OCI-M2 (cell line): ENCODE measurements around the gene ALOX15B.
A peak's percentile ranks its signal among the peaks of the same experiment; 100 is the strongest.

Experiments
- DNase-seq: peaks from one replicate; lab custom pipeline; 2025; ENCODE audit not compliant: unreplicated experiment; lab: John Stamatoyannopoulos, UW

The ALOX15B gene

DNA sequence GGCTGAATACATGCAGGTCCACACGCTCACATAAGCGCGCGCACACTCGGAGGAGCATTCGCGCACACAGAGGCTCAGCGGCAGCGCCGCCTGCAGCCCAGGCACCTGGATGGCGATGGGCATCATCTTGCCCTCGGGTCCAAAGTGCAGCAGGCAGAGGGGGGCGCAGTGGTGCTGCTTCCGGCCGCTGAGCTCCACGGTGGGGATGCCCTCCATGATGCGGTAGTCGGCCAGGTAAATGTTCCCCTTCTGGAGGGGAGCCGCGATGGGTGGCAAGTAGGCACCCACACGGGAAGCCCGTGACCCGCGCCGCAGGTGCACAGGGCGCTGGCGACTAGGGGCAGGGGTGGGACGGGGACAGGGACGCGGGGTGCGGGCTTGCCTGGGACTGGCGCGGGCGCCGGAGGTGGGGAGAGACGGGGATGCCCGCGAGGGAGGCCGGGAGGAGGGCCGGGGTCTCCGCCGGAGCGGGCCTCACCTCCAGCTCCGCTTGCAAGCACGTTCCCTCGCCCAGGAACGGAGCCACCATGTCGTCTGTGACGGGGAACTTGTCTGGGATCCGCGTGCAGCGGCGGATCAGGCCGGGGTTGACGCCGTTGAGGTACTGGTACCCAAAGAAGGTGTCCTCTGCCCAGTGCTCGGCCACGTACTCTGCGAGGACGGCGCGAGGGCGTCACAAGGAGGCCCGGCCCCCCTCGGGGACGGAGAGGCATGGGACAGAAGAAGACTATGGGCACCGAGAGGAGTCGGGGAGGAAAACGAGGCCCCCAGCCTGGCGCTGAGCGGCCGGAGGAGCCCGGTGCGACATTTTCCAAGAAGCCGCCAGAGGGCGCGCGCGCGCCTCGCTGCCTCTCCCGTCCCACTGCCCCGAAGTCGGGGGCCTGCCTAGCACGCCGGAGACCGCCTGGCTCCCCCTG, 40.7 kb downstream of the ALOX15B start:
- DNase-seq, result peak; percentile 15

DNA sequence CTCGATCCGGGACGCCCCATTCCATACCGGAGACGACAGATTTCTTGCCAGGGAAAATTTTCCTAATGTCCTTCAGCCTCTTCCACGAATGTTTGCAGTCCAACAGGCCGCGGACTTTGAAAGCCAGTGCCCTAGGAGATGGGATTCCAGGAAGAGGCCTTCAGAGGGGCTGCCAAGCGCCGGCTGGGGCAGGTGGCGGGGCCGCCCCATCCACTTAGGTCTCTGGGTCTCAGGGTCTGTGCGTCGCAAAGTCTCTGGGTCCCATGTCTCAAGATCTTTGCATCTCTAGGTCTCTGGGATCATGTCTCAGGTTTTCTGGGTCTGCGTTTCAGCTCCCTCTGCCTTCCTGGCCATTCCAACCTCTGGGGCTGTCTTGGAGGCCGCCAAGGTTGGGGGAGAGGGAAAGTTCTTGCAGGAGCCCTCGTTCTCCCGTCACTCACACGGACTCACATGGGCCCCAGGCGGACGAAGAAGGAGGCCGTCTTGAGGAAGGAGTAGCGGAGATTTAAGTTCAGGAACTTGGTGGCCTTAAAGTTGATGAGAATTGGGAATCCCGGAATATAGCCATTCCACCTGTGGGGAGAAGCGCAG, 41.4 kb downstream of the ALOX15B start:
- DNase-seq, result no peak

DNA sequence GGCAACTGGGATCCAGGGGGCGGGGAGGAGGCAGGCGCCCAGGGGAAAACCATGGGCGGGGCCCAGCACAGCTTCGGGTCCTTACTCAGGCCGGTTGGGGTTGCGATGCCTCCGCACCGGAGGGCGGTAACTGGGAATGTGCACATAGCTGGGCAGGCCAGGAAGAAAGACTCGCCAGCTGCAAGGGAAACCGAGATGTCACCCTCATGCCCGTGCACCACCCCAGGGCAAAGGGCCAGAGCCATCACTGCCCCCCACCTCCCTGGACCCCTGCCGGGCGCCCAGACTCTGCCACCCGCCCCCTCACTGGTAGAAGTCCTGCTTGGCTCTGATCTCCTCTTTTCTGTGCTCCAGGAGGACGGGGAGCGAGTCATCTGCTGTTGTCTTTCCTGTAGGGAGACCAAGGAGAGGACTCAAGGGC, 42.0 kb downstream of the ALOX15B start:
- DNase-seq, result no peak

DNA sequence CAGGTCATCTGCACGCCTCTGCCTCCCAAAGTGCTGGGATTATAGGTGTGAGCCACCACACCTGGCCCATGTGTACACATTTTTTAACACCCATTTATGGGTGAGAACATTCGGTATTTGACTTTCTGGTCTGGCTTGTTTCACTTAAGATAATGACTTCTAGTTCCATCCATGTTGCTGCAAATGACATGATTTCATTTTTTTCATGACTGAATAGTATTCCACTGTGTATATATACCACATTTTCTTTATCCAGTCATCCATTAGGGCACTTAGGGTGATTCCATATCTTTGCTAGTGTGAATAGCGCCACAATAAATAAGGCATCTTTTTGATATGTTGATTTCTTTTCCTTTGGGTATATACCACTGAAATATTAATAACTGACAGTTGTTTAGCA, 43.0 kb downstream of the ALOX15B start:
- no peak for DNase-seq

DNA sequence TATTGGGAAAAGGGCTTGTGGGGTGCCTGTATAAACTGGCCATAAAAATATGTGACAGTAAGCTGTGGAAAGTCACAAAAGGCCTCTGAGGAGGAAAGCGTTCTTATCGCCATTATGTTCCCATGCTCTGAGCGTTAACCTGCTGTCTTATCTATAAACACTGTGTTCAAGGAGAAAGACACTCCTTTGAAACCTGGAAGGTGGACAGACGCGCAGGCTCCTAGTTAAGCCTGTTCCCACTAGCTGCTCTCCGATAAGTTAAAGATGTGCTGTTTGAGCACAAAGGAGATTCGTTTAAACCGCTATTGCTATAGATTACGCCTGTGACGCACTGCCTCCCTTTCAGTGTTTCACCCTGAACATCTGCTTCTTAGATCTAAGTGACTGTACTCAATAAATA, 43.4 kb downstream of the ALOX15B start:
- no peak for DNase-seq

DNA sequence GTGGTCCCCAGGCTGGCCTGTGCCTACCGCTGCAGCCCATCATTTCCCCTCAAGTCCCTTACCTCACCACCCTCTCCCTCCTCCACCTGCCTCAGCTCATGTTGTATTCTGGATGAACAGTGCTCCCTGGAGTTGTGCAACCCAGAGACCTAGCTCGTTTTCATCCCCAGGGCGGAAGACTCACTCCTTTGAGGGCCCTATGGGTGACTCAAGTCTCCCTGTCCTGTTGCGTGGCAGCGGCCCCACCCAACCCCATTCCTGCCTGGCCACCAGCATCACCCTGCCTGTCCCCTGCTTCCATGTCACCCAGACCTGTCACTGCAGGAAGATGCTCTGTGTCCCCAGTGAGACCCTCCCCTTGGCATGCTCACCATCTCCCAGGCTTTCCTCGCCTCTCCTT, 45.4 kb downstream of the ALOX15B start:
- no peak for DNase-seq

DNA sequence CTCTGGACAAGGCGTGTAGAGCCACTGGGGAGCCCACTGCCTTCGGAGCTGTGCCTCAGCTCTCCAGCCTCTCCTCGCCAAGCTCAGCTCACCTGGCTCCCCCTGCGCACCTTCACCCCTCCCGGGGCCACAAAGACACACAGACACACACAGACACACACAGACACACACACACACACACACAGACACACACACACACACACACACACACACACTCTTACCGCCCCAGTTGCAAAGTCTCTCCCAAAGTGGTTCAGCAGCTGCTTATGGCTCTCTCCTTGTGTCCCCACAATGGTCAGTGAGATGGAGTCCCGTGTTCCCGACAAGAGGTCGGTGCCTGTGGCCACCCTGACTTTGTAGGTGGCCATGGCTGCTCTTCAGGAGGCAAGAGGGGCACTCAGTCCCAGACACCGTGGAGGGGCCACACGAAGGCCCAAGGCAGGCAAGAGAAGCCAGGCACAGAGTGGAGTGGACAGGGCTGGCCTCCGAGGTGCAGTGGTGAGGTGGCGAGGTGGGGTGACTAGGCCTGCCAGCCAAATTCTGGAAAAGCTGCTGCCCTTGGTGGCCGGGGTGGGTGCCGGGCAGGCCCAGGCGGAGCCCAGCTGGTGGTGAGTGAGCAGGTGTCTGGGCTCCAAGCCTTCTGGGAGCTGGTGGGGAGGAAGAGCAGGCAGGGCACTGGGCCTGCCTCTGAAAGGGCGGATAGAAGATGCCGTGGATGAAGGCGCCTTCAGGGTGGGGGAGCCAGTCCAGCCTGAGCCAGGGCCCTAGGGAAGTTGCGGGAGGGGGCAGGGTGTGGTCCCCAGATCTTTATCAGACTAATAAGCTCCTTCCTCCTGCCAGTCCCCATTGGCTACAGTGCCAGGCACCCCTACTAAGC, 48.5 kb downstream of the ALOX15B start, which contains the start of gene ALOX12B:
TSS of gene ALOX12B (minus strand) at position 642 of the 877 bp plus-strand sequence. CDS start at position 368, 274 bp downstream.
- DNase-seq, result no peak

DNA sequence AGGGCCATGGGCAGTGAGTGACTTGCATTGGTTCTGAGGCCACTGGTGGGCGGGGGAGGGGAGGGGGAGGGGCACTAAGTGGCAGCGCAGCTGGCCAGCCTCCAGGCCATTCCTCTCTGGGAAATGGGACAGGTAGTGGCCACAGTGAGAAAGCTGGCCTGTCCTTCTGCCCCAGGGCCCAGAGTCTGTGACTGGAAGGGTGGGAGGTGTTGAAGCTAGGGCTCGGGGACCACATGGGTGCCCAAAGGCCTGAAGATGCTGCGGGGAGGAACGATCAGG, 49.0 kb downstream of the ALOX15B start:
- DNase-seq, result no peak

DNA sequence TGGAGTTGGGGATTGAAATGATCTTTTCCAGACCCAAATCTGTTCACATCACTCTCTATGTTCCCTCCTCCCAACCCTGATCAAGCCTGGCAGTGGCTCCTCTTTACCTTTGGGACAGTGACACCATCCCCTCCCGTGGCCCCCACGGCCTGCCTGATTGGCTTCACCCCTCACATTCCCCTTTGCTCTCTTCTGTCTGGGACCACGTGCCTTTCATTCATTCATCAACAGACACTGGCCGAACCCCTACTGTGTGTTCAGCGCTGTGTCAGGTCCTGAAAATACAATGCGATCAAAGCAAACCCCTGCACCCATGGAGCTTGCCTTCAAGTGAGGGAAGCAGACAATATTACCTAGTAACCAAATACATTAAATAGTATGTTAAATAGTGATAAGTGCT, 50.9 kb downstream of the ALOX15B start:
- no peak for DNase-seq

DNA sequence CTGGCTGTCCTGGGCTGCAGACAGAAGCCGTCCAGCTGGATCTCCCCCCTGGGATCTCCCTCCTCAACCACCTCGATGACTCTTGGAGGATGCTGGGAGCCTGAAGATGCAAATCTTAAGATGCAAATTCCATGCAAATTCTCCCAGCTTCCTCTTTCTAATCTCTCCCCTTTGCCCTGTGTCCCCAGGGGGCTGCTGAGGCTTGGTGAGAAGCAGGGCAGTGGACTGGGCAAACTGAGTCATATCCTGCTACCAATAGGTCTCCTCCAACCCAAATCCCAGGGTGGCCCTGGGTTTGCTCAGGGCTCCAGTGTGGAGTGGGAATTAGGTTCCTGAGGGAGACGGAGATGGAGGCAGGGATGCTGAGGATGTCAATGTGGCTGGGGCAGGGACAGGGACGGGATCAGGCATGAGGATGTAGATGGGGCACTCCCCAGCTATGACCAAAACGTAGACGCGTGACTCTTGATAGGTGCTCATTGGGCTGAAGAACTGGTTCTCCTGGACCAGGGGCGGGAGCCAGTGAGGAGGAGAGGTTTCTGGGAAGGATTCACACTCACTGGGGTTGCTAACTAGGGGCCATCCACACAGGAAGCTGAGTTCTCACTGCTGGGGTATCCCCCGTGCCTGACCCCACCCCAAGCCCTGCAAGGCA, 52.3 kb downstream of the ALOX15B start:
- DNase-seq, result no peak

DNA sequence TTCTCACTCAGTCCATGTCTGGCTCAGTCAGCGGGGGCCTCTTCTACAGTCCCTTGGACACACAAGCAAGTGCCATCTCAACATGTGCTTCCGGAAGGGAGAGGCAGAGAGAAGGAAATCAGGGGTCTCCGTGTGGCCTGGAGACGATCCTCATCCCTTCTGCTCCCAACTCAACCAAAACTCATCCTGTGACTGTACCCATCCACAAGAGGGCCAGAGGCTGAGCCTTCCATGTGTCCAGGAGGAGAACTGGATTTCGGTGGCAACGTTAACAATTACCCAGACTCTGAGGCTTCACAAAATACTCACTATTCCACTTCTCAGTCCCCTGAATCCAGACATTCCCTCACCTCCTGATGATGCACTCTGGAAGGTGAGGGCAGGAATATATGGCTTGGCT, 56.5 kb downstream of the ALOX15B start:
- DNase-seq, result no peak

DNA sequence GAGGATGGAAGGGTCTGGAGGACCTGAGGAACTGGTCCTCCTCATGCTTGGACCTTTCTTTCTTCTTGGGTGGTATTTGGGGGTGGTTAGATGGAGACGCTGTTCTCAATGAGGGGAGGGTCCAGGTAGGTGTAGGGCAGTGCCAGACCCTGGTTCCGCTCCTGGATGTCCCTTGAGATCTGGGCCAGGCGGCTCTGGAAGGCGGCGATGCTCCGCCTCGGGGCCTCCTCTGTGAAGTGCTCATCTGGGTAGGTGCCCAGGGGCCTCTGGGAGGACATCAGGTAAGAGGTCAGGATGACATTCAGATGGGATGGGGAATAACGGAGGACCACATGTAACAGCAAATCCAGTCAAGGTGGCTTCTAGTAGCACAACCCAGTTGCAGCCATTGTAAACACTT, 57.7 kb downstream of the ALOX15B start:
- DNase-seq, result no peak
